Uterus (tissue), 4 donors: ENCODE data around the gene ALOX5AP. TPM values are rescaled to one million over a fixed set of nuclear protein-coding genes. Genes with fewer than 3 reads are reported as not detected.

ENCODE experiments used
- DNase-seq, 2 donors: peaks; one replicate each; pipeline ENCODE4 v3.0.0-alpha.2; 2019 to 2020
- H3K27ac ChIP-seq, 2 donors: fragments of 200-600 bp; sonication (generic); 1 replicate in 1 of 2; 2 replicates in 1 of 2; pipeline ENCODE4 v1.5.1; 2016 to 2018
- H3K27me3 ChIP-seq, 2 donors: fragments of 200-600 bp; sonication (generic); one replicate each; pipeline ENCODE4 v1.5.1; 2018 to 2019; ENCODE audit warnings: control low read depth in 1 of 2
- H3K36me3 ChIP-seq, 2 donors: fragments of 200-600 bp; sonication (generic); one replicate each; pipeline ENCODE4 v1.5.1; 2019; ENCODE audit warnings: control low read depth in 1 of 2
- H3K4me1 ChIP-seq, 2 donors: fragments of 200-600 bp; sonication (generic); one replicate each; pipeline ENCODE4 v1.5.1; 2018 to 2019; ENCODE audit warnings: control low read depth in 1 of 2
- H3K4me3 ChIP-seq, 2 donors: fragments of 200-600 bp; sonication (generic); 1 replicate in 1 of 2; 2 replicates in 1 of 2; pipeline ENCODE4 v1.5.1; 2018 to 2019; ENCODE audit warnings: mild to moderate bottlenecking in 1 of 2
- H3K9me3 ChIP-seq, 2 donors: fragments of 200-600 bp; sonication (generic); one replicate each; pipeline ENCODE4 v1.5.1; 2019; ENCODE audit warnings: control low read depth in 1 of 2
- POLR2A ChIP-seq, 2 donors: fragments of 450-650 bp; IDR thresholded peaks; one replicate each; pipeline ENCODE4 v1.6.1; 2016; ENCODE audit warnings: antibody characterized with exemption in 2 of 2, mild to moderate bottlenecking in 1 of 2, moderate library complexity in 1 of 2
- intact Hi-C: fragments of 100-400 bp; cut with DNase I; formaldehyde crosslinking; loops from one replicate; pipeline ENCODE4 v1.15.1; 2023; ENCODE audit warnings: low total_unique reads
- total RNA-seq, 4 donors: library from RNA; depleted of rRNA in 3 of 4; stranded (reverse); fragments of >200 nt in 3 of 4; gene quantifications; one replicate each; pipeline versions ENCODE4 v1.1.0 to v1.2.4, GENCODE V29; 2014 to 2023
- TF ChIP-seq, protein P1 (sequence below), 4 experiments: fragments of 200-600 bp in 2 of 4; fragments of 450-650 bp in 2 of 4; sonication (generic) in 2 of 4; IDR thresholded peaks; one replicate each; pipeline ENCODE4 v1.5.1; 2016 to 2019; ENCODE audit warnings: antibody characterized with exemption in 4 of 4, mild to moderate bottlenecking in 2 of 4, moderate library complexity in 1 of 4
- donor health status: DM: yes; HTN: yes; CAD: no.

Gene ALOX5AP
- total RNA-seq, 4 donors from 2014 or later: 4.4 to 40.6 (median 12.7) TPM

DNA sequence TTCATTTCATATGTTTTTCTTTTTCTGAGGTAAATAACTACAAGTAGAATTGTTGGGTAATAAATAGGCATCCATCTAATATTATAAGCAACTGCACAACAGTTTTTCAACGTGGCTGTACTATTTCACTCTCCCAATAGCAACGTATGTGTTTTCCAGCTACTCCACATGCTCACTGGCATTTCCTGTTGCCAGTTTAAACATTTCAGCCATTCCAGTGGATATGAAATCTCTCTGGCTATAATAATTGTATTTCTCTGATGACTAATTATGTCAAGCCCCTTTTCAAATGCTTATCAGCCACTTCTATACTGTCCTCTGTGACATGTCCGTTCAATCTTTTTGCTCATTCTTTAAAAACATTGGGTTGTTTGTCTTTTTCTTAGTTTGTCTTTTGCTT is 26.8 kb upstream of the ALOX5AP start:
- Histone ChIP-seq H3K4me1 (no peaks in the 10 kb centered on the region), H3K27ac (no peak overlapping the region), H3K27me3 (no peaks in the 10 kb centered on the region), H3K36me3 (no peaks in the 10 kb centered on the region), H3K4me3 (no peak overlapping the region), H3K9me3 (no peaks in the 10 kb centered on the region)
- DNase-seq: no peak
- intact Hi-C loops: no loop called here
- no peak for TF ChIP-seq POLR2A (IDR thresholded peaks at IDR 0.05)
- TF ChIP-seq, protein P1, sequence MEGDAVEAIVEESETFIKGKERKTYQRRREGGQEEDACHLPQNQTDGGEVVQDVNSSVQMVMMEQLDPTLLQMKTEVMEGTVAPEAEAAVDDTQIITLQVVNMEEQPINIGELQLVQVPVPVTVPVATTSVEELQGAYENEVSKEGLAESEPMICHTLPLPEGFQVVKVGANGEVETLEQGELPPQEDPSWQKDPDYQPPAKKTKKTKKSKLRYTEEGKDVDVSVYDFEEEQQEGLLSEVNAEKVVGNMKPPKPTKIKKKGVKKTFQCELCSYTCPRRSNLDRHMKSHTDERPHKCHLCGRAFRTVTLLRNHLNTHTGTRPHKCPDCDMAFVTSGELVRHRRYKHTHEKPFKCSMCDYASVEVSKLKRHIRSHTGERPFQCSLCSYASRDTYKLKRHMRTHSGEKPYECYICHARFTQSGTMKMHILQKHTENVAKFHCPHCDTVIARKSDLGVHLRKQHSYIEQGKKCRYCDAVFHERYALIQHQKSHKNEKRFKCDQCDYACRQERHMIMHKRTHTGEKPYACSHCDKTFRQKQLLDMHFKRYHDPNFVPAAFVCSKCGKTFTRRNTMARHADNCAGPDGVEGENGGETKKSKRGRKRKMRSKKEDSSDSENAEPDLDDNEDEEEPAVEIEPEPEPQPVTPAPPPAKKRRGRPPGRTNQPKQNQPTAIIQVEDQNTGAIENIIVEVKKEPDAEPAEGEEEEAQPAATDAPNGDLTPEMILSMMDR (IDR thresholded peaks at IDR 0.05): no peak

DNA sequence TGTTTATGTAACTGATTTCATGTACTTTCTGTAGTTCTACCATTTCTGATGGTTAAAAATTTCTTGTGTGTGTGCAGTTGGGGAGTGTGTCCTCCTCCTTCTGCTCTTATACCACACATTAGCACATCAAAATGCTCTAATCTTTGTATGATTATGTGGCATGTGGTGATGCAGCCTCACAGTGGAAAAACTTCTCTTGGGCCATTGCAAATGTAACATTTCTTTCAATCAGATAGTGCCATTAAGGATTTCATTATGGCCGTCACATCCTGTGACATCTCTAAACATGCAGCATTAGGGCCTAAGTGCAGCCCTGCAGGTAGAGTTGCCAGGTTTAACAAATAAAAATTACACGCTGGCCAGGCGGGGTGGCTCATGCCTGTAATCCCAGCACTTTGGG is 24.9 kb upstream of the ALOX5AP start:
- no peaks in the 10 kb centered on the region for H3K4me1 ChIP-seq
- TF ChIP-seq, protein P1 (IDR thresholded peaks at IDR 0.05): no peak
- no peak for TF ChIP-seq POLR2A (IDR thresholded peaks at IDR 0.05)
- intact Hi-C loops: no loop called here

DNA sequence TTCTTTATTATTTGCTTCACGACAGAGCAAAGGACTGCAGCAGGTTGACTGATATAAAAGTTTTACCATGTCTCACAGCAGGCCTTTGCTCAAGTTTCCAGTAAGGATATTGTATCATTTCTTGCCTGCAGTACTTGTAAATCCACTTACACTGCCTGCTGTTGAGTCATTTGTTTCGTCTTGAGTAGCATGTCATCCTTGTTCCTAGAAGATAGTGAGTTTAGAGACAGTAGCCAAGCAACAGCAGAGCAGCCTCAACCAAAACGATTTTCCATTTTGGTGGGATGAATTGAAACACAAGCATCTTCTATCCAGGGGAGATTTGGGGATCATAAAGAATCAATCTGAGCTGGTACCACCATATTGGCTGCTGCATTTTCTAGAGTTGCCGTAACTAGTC is 24.0 kb upstream of the ALOX5AP start:
- no peak for TF ChIP-seq POLR2A (IDR thresholded peaks at IDR 0.05)
- TF ChIP-seq, protein P1 (IDR thresholded peaks at IDR 0.05): no peak
- no peaks in the 10 kb centered on the region for H3K9me3 ChIP-seq
- intact Hi-C loops: no loop called here
- H3K36me3 ChIP-seq: no peaks in the 10 kb centered on the region
- no peak overlapping the region for H3K27ac ChIP-seq
- H3K4me1 ChIP-seq: no peaks in the 10 kb centered on the region
- no peak overlapping the region for H3K4me3 ChIP-seq
- no peak for DNase-seq
- H3K27me3 ChIP-seq: no peaks in the 10 kb centered on the region

More for the DNA sequence above, 24.9 kb upstream of the ALOX5AP start:
- Histone ChIP-seq H3K4me3 (no peak overlapping the region), H3K36me3 (no peaks in the 10 kb centered on the region), H3K27me3 (no peaks in the 10 kb centered on the region), H3K9me3 (no peaks in the 10 kb centered on the region), H3K27ac (no peak overlapping the region)
- DNase-seq: no peak

DNA sequence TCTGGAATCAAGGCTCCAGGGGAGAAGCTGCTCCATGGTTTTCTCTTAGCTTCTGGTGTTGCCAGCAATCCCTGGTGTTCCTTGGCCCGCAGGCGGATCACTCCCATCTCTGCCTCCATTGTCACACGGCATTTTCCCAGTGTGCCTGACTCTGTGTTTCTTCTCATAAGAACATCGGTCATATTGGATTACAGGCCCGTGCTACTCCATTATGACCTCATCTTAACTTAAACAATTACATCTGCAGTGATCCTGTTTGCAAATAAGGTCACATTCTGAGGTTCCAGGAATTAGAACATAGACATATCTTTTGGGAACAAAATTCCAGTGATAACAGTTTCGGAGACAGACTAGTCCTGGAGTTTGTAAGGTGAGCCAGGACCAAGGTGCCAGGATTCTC is 23.5 kb upstream of the ALOX5AP start:
- TF ChIP-seq POLR2A (IDR thresholded peaks at IDR 0.05): no peak
- TF ChIP-seq, protein P1 (IDR thresholded peaks at IDR 0.05): no peak
- H3K27me3 ChIP-seq: no peaks in the 10 kb centered on the region

DNA sequence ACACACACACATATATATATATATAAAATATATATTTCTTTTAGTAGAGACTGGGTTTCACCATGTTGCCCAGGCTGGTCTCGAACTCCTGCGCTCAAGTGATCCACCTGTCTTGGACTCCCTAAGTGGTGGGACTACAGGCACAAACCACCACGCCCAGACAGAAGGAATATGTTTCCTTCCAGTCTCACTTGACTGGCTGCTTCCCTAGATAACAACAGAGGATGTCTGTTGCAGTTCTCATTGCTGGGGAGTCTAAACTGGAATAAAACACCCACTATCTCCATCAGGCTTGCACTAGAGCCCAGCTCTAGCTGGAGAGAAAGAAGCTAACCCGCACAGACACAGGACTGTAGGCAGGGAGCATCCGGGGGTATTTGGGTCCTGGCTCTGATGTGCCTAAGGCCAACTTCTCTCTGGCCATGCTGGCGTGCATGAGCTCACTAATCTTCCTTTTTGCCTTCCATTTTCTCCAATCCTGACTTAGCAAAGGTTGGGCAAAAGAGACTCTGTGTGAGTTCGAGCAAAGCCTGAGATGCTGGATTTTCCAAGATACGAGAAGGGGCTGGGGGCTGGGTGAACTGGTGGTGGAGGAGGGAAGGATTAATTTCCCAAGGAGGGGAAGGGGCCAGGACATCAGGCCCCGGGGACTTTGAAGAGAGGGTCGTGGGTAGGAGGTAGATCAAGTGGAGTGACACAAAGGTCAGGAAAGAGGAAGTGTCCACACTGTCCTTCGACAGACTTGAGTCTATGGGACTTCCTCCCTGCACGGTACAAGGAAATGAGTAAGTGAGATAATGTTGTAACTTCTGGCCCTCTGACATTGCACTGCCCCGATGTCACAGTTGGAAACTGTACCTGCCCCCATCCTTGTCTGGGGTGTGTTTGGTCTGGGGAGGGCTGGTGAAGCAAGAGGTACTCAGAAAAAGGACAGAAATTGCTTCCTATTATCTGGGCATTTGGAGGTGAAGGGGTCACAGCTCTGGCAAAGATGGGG is 22.5 kb upstream of the ALOX5AP start:
- intact Hi-C loops: no loop called here
- no peaks in the 10 kb centered on the region for H3K4me1 ChIP-seq
- H3K27ac ChIP-seq: no peak overlapping the region
- H3K9me3 ChIP-seq: no peaks in the 10 kb centered on the region
- H3K36me3 ChIP-seq: no peaks in the 10 kb centered on the region
- no peaks in the 10 kb centered on the region for H3K27me3 ChIP-seq
- TF ChIP-seq, protein P1 (IDR thresholded peaks at IDR 0.05): no peak
- TF ChIP-seq POLR2A (IDR thresholded peaks at IDR 0.05): no peak
- H3K4me3 ChIP-seq: no peak overlapping the region
- DNase-seq: no peak

More for the DNA sequence above, 23.5 kb upstream of the ALOX5AP start:
- H3K27ac ChIP-seq: no peak overlapping the region
- H3K36me3 ChIP-seq: no peaks in the 10 kb centered on the region
- H3K4me1 ChIP-seq: no peaks in the 10 kb centered on the region
- no peak overlapping the region for H3K4me3 ChIP-seq
- intact Hi-C loops: no loop called here
- DNase-seq: no peak
- H3K9me3 ChIP-seq: no peaks in the 10 kb centered on the region
